ENCODE data around the gene TICAM2.

TICAM2 gene

DNA sequence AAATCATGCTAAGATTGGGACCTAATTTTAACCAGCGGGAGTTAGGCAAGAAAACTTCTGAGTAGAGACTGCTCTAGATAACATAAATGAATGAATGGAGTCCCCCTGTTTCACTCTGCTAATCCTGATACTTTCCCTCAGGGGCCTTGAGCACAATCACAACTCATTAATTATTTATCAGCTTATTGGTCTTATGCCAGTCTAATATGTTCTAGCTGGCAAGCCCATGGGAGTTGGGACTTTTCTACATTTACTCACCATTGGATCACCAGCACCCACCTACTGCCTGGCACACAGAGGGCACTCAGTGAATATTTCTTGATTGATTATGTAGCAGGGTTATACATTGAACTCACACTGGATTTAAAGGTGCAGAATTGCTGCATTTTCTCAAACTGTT is 37.1 kb upstream of the TICAM2 start:
- no peak for DNase-seq (ENCODE audit: low spot score)
- POLR2A ChIA-PET (ENCODE audit: low non-redundant PET): no interaction called here
- CTCF ChIA-PET: no interaction called here
- no peak overlapping the region for H3K27ac ChIP-seq
- TF ChIP-seq CTCF (conservative IDR thresholded peaks at IDR 0.05; ENCODE audit: low read depth): no peak

- no peak for DNase-seq (ENCODE audit: low spot score)
- POLR2A ChIA-PET (ENCODE audit: low non-redundant PET): no interaction called here
- no peak for TF ChIP-seq CTCF (conservative IDR thresholded peaks at IDR 0.05; ENCODE audit: low read depth)
- CTCF ChIA-PET: no interaction called here
- no peak overlapping the region for H3K27ac ChIP-seq
Observed at GRCh38 chr5:115637507-115637906, 35.2 kb upstream of the TICAM2 start.

DNA sequence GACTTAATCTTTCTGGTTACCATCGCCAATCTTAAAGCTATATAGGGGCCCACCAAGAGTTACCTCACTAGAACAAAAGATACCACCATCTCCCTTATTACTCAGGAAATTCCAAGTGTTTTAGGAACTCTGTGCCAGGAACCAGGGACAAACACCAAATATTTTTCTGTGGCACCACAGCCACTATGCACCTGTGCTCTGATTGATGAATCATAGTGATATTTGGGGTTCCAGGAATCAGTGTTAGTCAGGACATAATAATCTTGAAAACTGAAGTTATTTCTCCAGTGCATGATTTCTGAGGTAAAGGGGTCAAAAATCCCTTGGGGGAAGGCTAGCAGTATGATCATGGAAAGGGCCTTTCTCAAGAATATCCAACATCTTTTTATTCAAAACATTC is 33.7 kb upstream of the TICAM2 start:
- ChIA-PET CTCF (interaction anchor here (0.8 to 2.5 kb wide), 2 partner anchors 22 to 433 kb away, joined by 3 to 18 read pairs; no protein-coding TSS in a partner anchor), POLR2A (ENCODE audit: low non-redundant PET) (no interaction called here)
- no peak for DNase-seq (ENCODE audit: low spot score)
- H3K27ac ChIP-seq: no peak overlapping the region
- TF ChIP-seq CTCF (conservative IDR thresholded peaks at IDR 0.05; ENCODE audit: low read depth): no peak

- DNase-seq (ENCODE audit: low spot score): peak; percentile 97
- no peak overlapping the region for H3K27ac ChIP-seq
- ChIA-PET CTCF (interaction anchor here (0.5 to 2.5 kb wide), 11 partner anchors 8 to 1970 kb away, joined by 3 to 18 read pairs (median 4); partner anchors contain the start of gene TMED7), POLR2A (ENCODE audit: low non-redundant PET) (no interaction called here)
- peak; percentile 91 for TF ChIP-seq CTCF (conservative IDR thresholded peaks at IDR 0.05; ENCODE audit: low read depth)
Observed at GRCh38 chr5:115634343-115635132, 32.3 kb upstream of the TICAM2 start.

GRCh38 chr5:115629903-115630302 is 27.6 kb upstream of the TICAM2 start:
- no peak for DNase-seq (ENCODE audit: low spot score)
- no peak for TF ChIP-seq CTCF (conservative IDR thresholded peaks at IDR 0.05; ENCODE audit: low read depth)
- ChIA-PET CTCF (interaction anchor here (0.6 to 2.1 kb wide), 2 partner anchors 210 to 438 kb away, joined by 6 to 7 read pairs; no protein-coding TSS in a partner anchor), POLR2A (ENCODE audit: low non-redundant PET) (no interaction called here)
- H3K27ac ChIP-seq: no peak overlapping the region

DNA sequence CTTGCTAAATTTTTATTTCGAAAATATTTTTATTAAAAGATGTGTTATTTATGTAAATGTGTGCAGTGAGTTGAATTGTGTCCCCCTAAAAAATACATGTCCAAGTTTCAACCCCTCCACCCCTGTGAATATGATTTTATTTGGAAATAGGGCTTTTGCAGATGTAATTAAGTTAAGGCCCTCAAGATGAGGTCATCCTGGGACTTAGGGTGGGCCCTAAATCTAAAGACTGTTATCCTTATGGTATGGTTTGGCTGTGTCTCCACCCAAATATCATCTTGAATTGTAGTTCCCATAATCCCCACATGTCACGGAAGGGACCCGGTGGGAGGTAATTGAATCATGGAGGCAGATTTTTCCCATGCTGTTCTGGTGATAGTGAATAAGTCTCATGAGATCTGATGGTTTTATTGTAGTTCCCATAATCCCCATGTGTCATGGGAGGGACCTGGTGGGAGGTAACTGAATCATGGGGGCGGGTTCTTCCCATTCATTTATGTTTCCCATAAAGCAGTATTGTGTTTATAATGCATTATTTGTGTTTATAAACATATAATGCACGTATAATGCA is 25.1 kb upstream of the TICAM2 start:
- CTCF ChIA-PET: interaction anchor here (1.3 kb wide), 1 partner anchor 8 kb away, joined by 4 read pairs; no protein-coding TSS in a partner anchor
- DNase-seq (ENCODE audit: low spot score): no peak
- TF ChIP-seq CTCF (conservative IDR thresholded peaks at IDR 0.05; ENCODE audit: low read depth): no peak
- POLR2A ChIA-PET (ENCODE audit: low non-redundant PET): no interaction called here
- no peak overlapping the region for H3K27ac ChIP-seq

Measured in RWPE1 (cell line).